Endothelial cell of umbilical vein (primary cell): Measurements from ENCODE around the gene PYGB.

Experiments used
- CTCF ChIP-seq, 2 donors: IDR thresholded peaks; 1 replicate in 1 of 2; 2 replicates in 1 of 2; pipeline ENCODE4 v1.5.1; 2011; ENCODE audit warnings: low read length in 2 of 2, mild to moderate bottlenecking in 2 of 2, moderate library complexity in 2 of 2, control low read depth in 1 of 2, inconsistent platforms in 1 of 2, low read depth in 1 of 2; ENCODE audit not compliant: insufficient read depth in 1 of 2; ENCODE audit errors: extremely low read depth in 1 of 2
- EZH2 ChIP-seq: IDR thresholded peaks from 2 replicates; pipeline ENCODE4 v1.6.1; 2012; ENCODE audit warnings: borderline replicate concordance, low read depth, mild to moderate bottlenecking, moderate library complexity, low read length, inconsistent platforms; ENCODE audit not compliant: severe bottlenecking
- FOS ChIP-seq: IDR thresholded peaks from 2 replicates; pipeline ENCODE4 v1.6.1; 2011; ENCODE audit warnings: mild to moderate bottlenecking, low read length, moderate library complexity, borderline replicate concordance; ENCODE audit not compliant: insufficient read depth
- MAX ChIP-seq: IDR thresholded peaks from 2 replicates; pipeline ENCODE4 v1.6.1; 2011; ENCODE audit not compliant: insufficient read depth, insufficient read length
- POLR2A ChIP-seq: IDR thresholded peaks from 2 replicates; pipeline ENCODE4 v1.6.1; 2012; ENCODE audit warnings: low read depth, mild to moderate bottlenecking, control low read depth, low read length
- POLR2AphosphoS5 ChIP-seq: IDR thresholded peaks from 2 replicates; pipeline ENCODE4 v1.6.1; 2012; ENCODE audit warnings: low read depth, mild to moderate bottlenecking, control low read depth, low read length, moderate library complexity; ENCODE audit not compliant: insufficient read depth

GRCh38 chr20:25249198-25249931, 1.5 kb downstream of the PYGB start:
- no peak for TF ChIP-seq CTCF (IDR thresholded peaks at IDR 0.05; ENCODE audit: extremely low read depth in 1 of 2, insufficient read depth in 1 of 2, low read depth in 1 of 2, low read length in 2 of 2)
- TF ChIP-seq FOS = no peak
- TF ChIP-seq POLR2AphosphoS5 = no peak
- no peak for TF ChIP-seq EZH2
- no peak for TF ChIP-seq POLR2A
- TF ChIP-seq MAX = no peak
